ENCODE results near the gene DEGS2. TPM values are rescaled to one million over a fixed set of nuclear protein-coding genes. Genes with fewer than 3 reads are reported as not detected.

Gene DEGS2
- total RNA-seq, 1 experiment from 2014 or later, result 1.8 TPM

- Histone ChIP-seq H4K20me1 (ENCODE audit: insufficient read depth) (no peaks in the 10 kb centered on the region), H3K79me2 (ENCODE audit: insufficient read depth, low read length) (no peaks in the 10 kb centered on the region), H3K4me2 (ENCODE audit: low read length) (no peak overlapping the region), H3K9ac (ENCODE audit: low read length) (no peak overlapping the region), H3K9me3 (ENCODE audit: control insufficient read depth in 1 of 2, insufficient read depth in 1 of 2, low read depth in 1 of 2, low read length in 2 of 2) (no peaks in the 10 kb centered on the region), H3K4me1 (ENCODE audit: control insufficient read depth in 1 of 2, insufficient read depth in 2 of 2, low read length in 2 of 2) (peaks cover 7 to 11% of the 10 kb centered on the region in 2 experiments; a peak in 3 of 4 replicates), H2AFZ (ENCODE audit: low read depth, low read length, poor library complexity, severe bottlenecking) (no peak overlapping the region), H3K27ac (ENCODE audit: low read depth, low read length) (no peak overlapping the region), H3K27me3 (ENCODE audit: insufficient read depth, low read length) (no peaks in the 10 kb centered on the region), H3K4me3 (replicated peaks in 1 of 2; ENCODE audit: low read depth in 1 of 2, low read length in 2 of 2) (no peak overlapping the region), H3K36me3 (ENCODE audit: control insufficient read depth in 1 of 2, insufficient read depth in 2 of 2, low read length in 2 of 2) (no peaks in the 10 kb centered on the region), H3K9me2 (ENCODE audit: insufficient read depth) (no peaks in the 10 kb centered on the region)
- DNase-seq (ENCODE audit: low read depth, low spot score) (no peak), ATAC-seq (no peak)
- POLR2A ChIA-PET, result interaction anchor here (1.1 kb wide), 1 partner anchor 11 kb away, joined by 3 read pairs; no protein-coding TSS in a partner anchor
- TF ChIP-seq RAD21 (IDR thresholded peaks at IDR 0.05; ENCODE audit: low read depth) (no peak), POLR2A (IDR thresholded peaks at IDR 0.05; ENCODE audit: borderline replicate concordance, extremely low read depth, insufficient read depth, insufficient read length) (no peak), CBX3 (IDR thresholded peaks at IDR 0.05; ENCODE audit: low read depth) (no peak), YY1 (IDR thresholded peaks at IDR 0.05; ENCODE audit: extremely low read depth, insufficient replicate concordance, low read depth, low read length) (no peak), EZH2phosphoT487 (IDR thresholded peaks at IDR 0.05; ENCODE audit: borderline replicate concordance) (no peak), CEBPB (IDR thresholded peaks at IDR 0.05; ENCODE audit: low read depth) (no peak), FOSL1 (IDR thresholded peaks at IDR 0.05; ENCODE audit: low read depth) (no peak), SRF (IDR thresholded peaks at IDR 0.05; ENCODE audit: low read depth) (no peak), REST (IDR thresholded peaks at IDR 0.05; ENCODE audit: low read depth) (no peak), TCF7L2 (IDR thresholded peaks at IDR 0.05; ENCODE audit: borderline replicate concordance, extremely low read depth, insufficient read depth, insufficient read length) (no peak)
- intact Hi-C loops (cut with micrococcal nuclease), result no loop called here
- CTCF ChIA-PET, result no interaction called here
- BruUV-seq (replicated peaks), result no TSS peak
- RAD21 ChIA-PET (ENCODE audit: low non-redundant PET in 1 of 2, low total read pairs in 2 of 2, uncharacterized antibody in 2 of 2, unreplicated experiment in 2 of 2), result no interaction called here
Measured at GRCh38 chr14:100142073-100143040, 17.1 kb downstream of the DEGS2 start.
